GM19023 (cell line): ENCODE results near the gene FOXE3.

Experiments used
- ATAC-seq: cut with Tn5 transposase; IDR thresholded peaks from one replicate; pipeline ENCODE4 v1.9.1; 2021; ENCODE audit warnings: mild to moderate bottlenecking, moderate library complexity; ENCODE audit not compliant: unreplicated experiment

The FOXE3 gene

GRCh38 chr1:47434051-47434842, 18.2 kb downstream of the FOXE3 start:
- no peak for ATAC-seq

GRCh38 chr1:47435506-47436303, 19.6 kb downstream of the FOXE3 start:
- ATAC-seq: no peak

GRCh38 chr1:47436304-47436978, 20.4 kb downstream of the FOXE3 start:
- ATAC-seq: peak; percentile 31

- peak; percentile 15 for ATAC-seq
Measured at GRCh38 chr1:47436979-47437446, 20.9 kb downstream of the FOXE3 start.

GRCh38 chr1:47437447-47438164, 21.5 kb downstream of the FOXE3 start, which contains the start of gene FOXD2:
TSS of gene FOXD2 (plus strand) at chr1:47438044. CDS start at chr1:47438136, 92 bp downstream.
- peak; percentile 84 for ATAC-seq

- no peak for ATAC-seq
Measured at GRCh38 chr1:47438165-47439016, 22.3 kb downstream of the FOXE3 start.

- no peak for ATAC-seq
Measured at GRCh38 chr1:47439017-47439818, 23.1 kb downstream of the FOXE3 start.

GRCh38 chr1:47439819-47440598, 23.9 kb downstream of the FOXE3 start:
- no peak for ATAC-seq

GRCh38 chr1:47440599-47441081, 24.6 kb downstream of the FOXE3 start:
- no peak for ATAC-seq

GRCh38 chr1:47441450-47442106, 25.5 kb downstream of the FOXE3 start:
- no peak for ATAC-seq

- ATAC-seq: no peak
Measured at GRCh38 chr1:47442202-47442601, 26.1 kb downstream of the FOXE3 start.

- ATAC-seq: no peak
Measured at GRCh38 chr1:47442842-47443529, 26.9 kb downstream of the FOXE3 start.

- ATAC-seq: no peak
Measured at GRCh38 chr1:47443530-47444296, 27.6 kb downstream of the FOXE3 start.

- ATAC-seq: no peak
Measured at GRCh38 chr1:47444297-47444561, 28.1 kb downstream of the FOXE3 start.

- no peak for ATAC-seq
Measured at GRCh38 chr1:47444562-47445465, 28.7 kb downstream of the FOXE3 start.
